Gastrocnemius medialis (tissue), 4 donors: ENCODE results near the gene AFF3. TPM values are rescaled to one million over a fixed set of nuclear protein-coding genes. Genes with fewer than 3 reads are reported as not detected.

Source experiments
- ATAC-seq, 2 donors: fragments of 150-250 bp; one replicate each; pipeline ENCODE4 v1.9.1; 2016
- DNase-seq, 2 donors: peaks; one replicate each; pipeline ENCODE4 v3.0.0-alpha.2; 2019
- H3K27ac ChIP-seq, 4 donors: fragments of 200-600 bp; sonication (generic); 1 replicate in 1 of 4; 2 replicates in 3 of 4; pipeline ENCODE4 v1.5.1; 2016 to 2018; ENCODE audit warnings: mild to moderate bottlenecking in 2 of 4, moderate library complexity in 1 of 4
- H3K27me3 ChIP-seq, 3 donors: fragments of 200-600 bp; sonication (generic) in 2 of 3; 1 replicate in 1 of 3; 2 replicates in 2 of 3; pipeline versions ENCODE4 v1.5.1 to v1.6.0; 2016 to 2019; ENCODE audit warnings: mild to moderate bottlenecking in 1 of 3, moderate library complexity in 1 of 3
- H3K36me3 ChIP-seq, 2 donors: fragments of 200-600 bp; sonication (generic) in 1 of 2; one replicate each; pipeline ENCODE4 v1.5.1; 2017 to 2018
- H3K4me1 ChIP-seq, 2 donors: fragments of 200-600 bp; sonication (generic) in 1 of 2; one replicate each; pipeline ENCODE4 v1.5.1; 2016 to 2017; ENCODE audit warnings: mild to moderate bottlenecking in 2 of 2
- H3K4me3 ChIP-seq, 4 donors: fragments of 200-600 bp; sonication (generic) in 3 of 4; 1 replicate in 1 of 4; 2 replicates in 3 of 4; pipeline ENCODE4 v1.5.1; 2016 to 2019; ENCODE audit warnings: mild to moderate bottlenecking in 2 of 4
- H3K9me3 ChIP-seq, 3 donors: fragments of 200-600 bp; sonication (generic) in 2 of 3; 1 replicate in 1 of 3; 2 replicates in 2 of 3; pipeline ENCODE4 v1.5.1; 2016 to 2019
- CTCF ChIP-seq, 5 experiments: fragments of 450-650 bp in 3 of 5; fragments of 200-600 bp in 2 of 5; sonication (generic) in 2 of 5; IDR thresholded peaks in 4 of 5; conservative IDR thresholded peaks in 1 of 5; 1 replicate in 4 of 5; 2 replicates in 1 of 5; pipeline ENCODE4 v1.5.1; 2016 to 2019; ENCODE audit warnings: antibody characterized with exemption in 5 of 5, mild to moderate bottlenecking in 3 of 5, moderate library complexity in 3 of 5
- POLR2A ChIP-seq, 2 donors: fragments of 450-650 bp; IDR thresholded peaks; one replicate each; pipeline ENCODE4 v1.6.1; 2017; ENCODE audit warnings: antibody characterized with exemption in 2 of 2, mild to moderate bottlenecking in 2 of 2, moderate library complexity in 2 of 2
- in situ Hi-C, 4 donors: fragments of 200-750 bp; cut with MboI; loops; one replicate each; pipeline versions ENCODE4 v1.15.0 to v1.8.0; 2017; ENCODE audit warnings: low sequenced_read_pairs in 4 of 4
- intact Hi-C: fragments of 100-400 bp; cut with DNase I; formaldehyde crosslinking; loops from one replicate; pipeline ENCODE4 v1.15.1; 2023; ENCODE audit warnings: low total_unique reads
- total RNA-seq, 4 donors: library from RNA; depleted of rRNA; stranded (reverse); fragments of >200 nt; gene quantifications; one replicate each; pipeline versions ENCODE4 v1.1.0 to v1.2.3, GENCODE V29; 2016

AFF3 gene
- total RNA-seq, 4 donors from 2014 or later, result 0.22 to 0.55 (median 0.47) TPM

GRCh38 chr2:99925960-99926359 is 216.4 kb downstream of the AFF3 start:
- Histone ChIP-seq H3K36me3 (no peaks in the 10 kb centered on the region), H3K27ac (no peak overlapping the region), H3K4me1 (no peaks in the 10 kb centered on the region), H3K9me3 (no peaks in the 10 kb centered on the region), H3K27me3 (no peaks in the 10 kb centered on the region), H3K4me3 (no peak overlapping the region)
- DNase-seq (no peak), ATAC-seq (no peak)
- no peak for TF ChIP-seq POLR2A (IDR thresholded peaks at IDR 0.05)
- TF ChIP-seq CTCF (IDR thresholded peaks at IDR 0.05 in 4 of 5, conservative IDR thresholded peaks at IDR 0.05 in 1 of 5), result no peak
- in situ Hi-C loops (no loop called here), intact Hi-C loops (no loop called here)

- Histone ChIP-seq H3K36me3 (no peaks in the 10 kb centered on the region), H3K9me3 (no peaks in the 10 kb centered on the region), H3K4me3 (no peak overlapping the region), H3K4me1 (no peaks in the 10 kb centered on the region), H3K27me3 (no peaks in the 10 kb centered on the region), H3K27ac (no peak overlapping the region)
- TF ChIP-seq POLR2A (IDR thresholded peaks at IDR 0.05) (no peak), CTCF (IDR thresholded peaks at IDR 0.05 in 4 of 5, conservative IDR thresholded peaks at IDR 0.05 in 1 of 5) (no peak)
- ATAC-seq (no peak), DNase-seq (no peak)
- in situ Hi-C loops, result no loop called here
- intact Hi-C loops, result no loop called here
Measured at GRCh38 chr2:99922664-99923063, 219.7 kb downstream of the AFF3 start.

- intact Hi-C loops (no loop called here), in situ Hi-C loops (no loop called here)
- Histone ChIP-seq H3K4me1 (no peaks in the 10 kb centered on the region), H3K27me3 (no peaks in the 10 kb centered on the region), H3K4me3 (no peak overlapping the region), H3K36me3 (no peaks in the 10 kb centered on the region), H3K27ac (no peak overlapping the region), H3K9me3 (no peaks in the 10 kb centered on the region)
- TF ChIP-seq CTCF (IDR thresholded peaks at IDR 0.05 in 4 of 5, conservative IDR thresholded peaks at IDR 0.05 in 1 of 5) (no peak), POLR2A (IDR thresholded peaks at IDR 0.05) (no peak)
- ATAC-seq, result no peak
- no peak for DNase-seq
Measured at GRCh38 chr2:99921903-99922302, 220.5 kb downstream of the AFF3 start.

GRCh38 chr2:99918389-99918788 is 224.0 kb downstream of the AFF3 start:
- DNase-seq, result no peak
- intact Hi-C loops, result no loop called here
- Histone ChIP-seq H3K4me1 (no peaks in the 10 kb centered on the region), H3K9me3 (no peaks in the 10 kb centered on the region), H3K27ac (no peak overlapping the region), H3K4me3 (no peak overlapping the region), H3K27me3 (no peaks in the 10 kb centered on the region), H3K36me3 (no peaks in the 10 kb centered on the region)
- in situ Hi-C loops, result no loop called here
- TF ChIP-seq POLR2A (IDR thresholded peaks at IDR 0.05) (no peak), CTCF (IDR thresholded peaks at IDR 0.05 in 4 of 5, conservative IDR thresholded peaks at IDR 0.05 in 1 of 5) (no peak)
- ATAC-seq, result no peak

GRCh38 chr2:99915108-99915675 is 227.2 kb downstream of the AFF3 start:
- Histone ChIP-seq H3K27me3 (no peaks in the 10 kb centered on the region), H3K27ac (no peak overlapping the region), H3K4me1 (no peaks in the 10 kb centered on the region), H3K9me3 (no peaks in the 10 kb centered on the region), H3K36me3 (no peaks in the 10 kb centered on the region), H3K4me3 (no peak overlapping the region)
- ATAC-seq (no peak), DNase-seq (no peak)
- TF ChIP-seq POLR2A (IDR thresholded peaks at IDR 0.05) (no peak), CTCF (IDR thresholded peaks at IDR 0.05 in 4 of 5, conservative IDR thresholded peaks at IDR 0.05 in 1 of 5) (no peak)
- in situ Hi-C loops (no loop called here), intact Hi-C loops (no loop called here)
